Peyer's patch (tissue), 4 donors: Measurements from ENCODE around the gene TSPEAR. TPM values are rescaled to one million over a fixed set of nuclear protein-coding genes. Genes with fewer than 3 reads are reported as not detected.

Source experiments
- DNase-seq, 3 donors: peaks; one replicate each; pipeline ENCODE4 v3.0.0-alpha.2; 2017 to 2019
- H3K27ac ChIP-seq, 4 donors: fragments of 200-600 bp; sonication (generic); one replicate each; pipeline ENCODE4 v1.5.1; 2016 to 2019
- H3K27me3 ChIP-seq, 2 donors: fragments of 200-600 bp; sonication (generic); one replicate each; pipeline ENCODE4 v1.5.1; 2019
- H3K36me3 ChIP-seq, 3 donors: fragments of 200-600 bp; sonication (generic); one replicate each; pipeline ENCODE4 v1.5.1; 2016 to 2019
- H3K4me1 ChIP-seq, 4 donors: fragments of 200-600 bp; sonication (generic); one replicate each; pipeline ENCODE4 v1.5.1; 2016 to 2019
- H3K4me3 ChIP-seq, 4 donors: fragments of 200-600 bp; sonication (generic); 1 replicate in 3 of 4; 2 replicates in 1 of 4; pipeline ENCODE4 v1.5.1; 2016 to 2019; ENCODE audit warnings: mild to moderate bottlenecking in 1 of 4
- H3K9me3 ChIP-seq, 4 donors: fragments of 200-600 bp; sonication (generic); one replicate each; pipeline ENCODE4 v1.5.1; 2016 to 2019; ENCODE audit warnings: mild to moderate bottlenecking in 1 of 4
- CTCF ChIP-seq, 6 experiments: fragments of 450-650 bp in 4 of 6; fragments of 200-600 bp in 2 of 6; sonication (generic) in 1 of 6; IDR thresholded peaks; one replicate each; pipeline ENCODE4 v1.5.1; 2017 to 2019; ENCODE audit warnings: antibody characterized with exemption in 6 of 6, mild to moderate bottlenecking in 3 of 6, moderate library complexity in 1 of 6
- POLR2A ChIP-seq, 2 donors: fragments of 450-650 bp; IDR thresholded peaks; one replicate each; pipeline ENCODE4 v1.5.1; 2017; ENCODE audit warnings: antibody characterized with exemption in 2 of 2, mild to moderate bottlenecking in 2 of 2, moderate library complexity in 2 of 2
- total RNA-seq, 4 donors: library from RNA; depleted of rRNA; stranded (reverse); fragments of >200 nt; gene quantifications; one replicate each; pipeline ENCODE4 v1.1.0, GENCODE V29; 2016

Gene TSPEAR
- total RNA-seq, 4 donors from 2014 or later: 0.47 TPM; not detected in 3

GRCh38 chr21:44478124-44478800, 233.1 kb downstream of the TSPEAR start:
- H3K36me3 ChIP-seq: no peaks in the 10 kb centered on the region
- no peaks in the 10 kb centered on the region for H3K27me3 ChIP-seq
- no peaks in the 10 kb centered on the region for H3K9me3 ChIP-seq
- H3K27ac ChIP-seq: no peak overlapping the region
- no peaks in the 10 kb centered on the region for H3K4me1 ChIP-seq
- TF ChIP-seq POLR2A (IDR thresholded peaks at IDR 0.05) (no peak), CTCF (IDR thresholded peaks at IDR 0.05) (no peak)
- no peak overlapping the region for H3K4me3 ChIP-seq
- peak in 1 of 3 donors; percentile 33 for DNase-seq

- TF ChIP-seq POLR2A (IDR thresholded peaks at IDR 0.05): no peak
- TF ChIP-seq CTCF (IDR thresholded peaks at IDR 0.05): no peak
- Histone ChIP-seq H3K36me3 (no peaks in the 10 kb centered on the region), H3K4me1 (no peaks in the 10 kb centered on the region), H3K4me3 (no peak overlapping the region), H3K9me3 (no peaks in the 10 kb centered on the region), H3K27me3 (no peaks in the 10 kb centered on the region), H3K27ac (no peak overlapping the region)
- peak in 1 of 3 donors; percentile 32 for DNase-seq
Observed at GRCh38 chr21:44477712-44478111, 233.7 kb downstream of the TSPEAR start.

GRCh38 chr21:44477131-44477530, 234.2 kb downstream of the TSPEAR start:
- TF ChIP-seq POLR2A (IDR thresholded peaks at IDR 0.05) (no peak), CTCF (IDR thresholded peaks at IDR 0.05) (no peak)
- Histone ChIP-seq H3K9me3 (no peaks in the 10 kb centered on the region), H3K27ac (no peak overlapping the region), H3K36me3 (no peaks in the 10 kb centered on the region), H3K4me3 (no peak overlapping the region), H3K27me3 (no peaks in the 10 kb centered on the region), H3K4me1 (no peaks in the 10 kb centered on the region)
- DNase-seq: peak in 1 of 3 donors; percentile 41

GRCh38 chr21:44475266-44475845, 236.0 kb downstream of the TSPEAR start:
- no peak for DNase-seq
- no peaks in the 10 kb centered on the region for H3K4me1 ChIP-seq
- no peaks in the 10 kb centered on the region for H3K27me3 ChIP-seq
- H3K27ac ChIP-seq: no peak overlapping the region
- H3K4me3 ChIP-seq: no peak overlapping the region
- no peaks in the 10 kb centered on the region for H3K36me3 ChIP-seq
- no peak for TF ChIP-seq CTCF (IDR thresholded peaks at IDR 0.05)
- no peak for TF ChIP-seq POLR2A (IDR thresholded peaks at IDR 0.05)
- H3K9me3 ChIP-seq: no peaks in the 10 kb centered on the region

GRCh38 chr21:44473915-44474555, 237.3 kb downstream of the TSPEAR start:
- no peak for TF ChIP-seq CTCF (IDR thresholded peaks at IDR 0.05)
- TF ChIP-seq POLR2A (IDR thresholded peaks at IDR 0.05): no peak
- H3K36me3 ChIP-seq: no peaks in the 10 kb centered on the region
- H3K27me3 ChIP-seq: no peaks in the 10 kb centered on the region
- DNase-seq: no peak
- no peak overlapping the region for H3K27ac ChIP-seq
- no peak overlapping the region for H3K4me3 ChIP-seq
- H3K4me1 ChIP-seq: no peaks in the 10 kb centered on the region
- no peaks in the 10 kb centered on the region for H3K9me3 ChIP-seq
